Rectal smooth muscle tissue (tissue), 1 donor: Measurements from ENCODE around the gene PLEKHG3.

Experiments used
- H3K27ac ChIP-seq: one replicate; pipeline ENCODE4 v1.7.0; 2013; ENCODE audit warnings: low read depth, low read length, inconsistent platforms
- H3K27me3 ChIP-seq: one replicate; pipeline ENCODE4 v1.7.0; 2013; ENCODE audit warnings: low read length; ENCODE audit not compliant: control insufficient read depth, insufficient read depth
- H3K36me3 ChIP-seq: one replicate; pipeline ENCODE4 v1.7.0; 2013; ENCODE audit warnings: low read length; ENCODE audit not compliant: control insufficient read depth, insufficient read depth
- H3K4me1 ChIP-seq: one replicate; pipeline ENCODE4 v1.7.0; 2013; ENCODE audit warnings: low read length; ENCODE audit not compliant: control insufficient read depth, insufficient read depth
- H3K4me3 ChIP-seq: one replicate; pipeline ENCODE4 v1.7.0; 2013; ENCODE audit warnings: low read length
- H3K9ac ChIP-seq: one replicate; pipeline ENCODE4 v1.7.0; 2013; ENCODE audit warnings: low read length

Gene PLEKHG3

GRCh38 chr14:64725879-64726584 lies 21.8 kb downstream of the PLEKHG3 start:
- Histone ChIP-seq H3K36me3 (peaks cover 25% of the 10 kb centered on the region), H3K27ac (no peak overlapping the region)

GRCh38 chr14:64726585-64726890 lies 22.3 kb downstream of the PLEKHG3 start:
- H3K9ac ChIP-seq, result no peak overlapping the region
- H3K4me3 ChIP-seq, result no peak overlapping the region
- H3K27ac ChIP-seq, result no peak overlapping the region
- peaks cover 25% of the 10 kb centered on the region for H3K4me1 ChIP-seq
- H3K36me3 ChIP-seq, result peaks cover 30% of the 10 kb centered on the region
- no peaks in the 10 kb centered on the region for H3K27me3 ChIP-seq

More at GRCh38 chr14:64725879-64726584, 21.8 kb downstream of the PLEKHG3 start:
- Histone ChIP-seq H3K9ac (no peak overlapping the region), H3K27me3 (no peaks in the 10 kb centered on the region), H3K4me1 (peaks cover 30% of the 10 kb centered on the region), H3K4me3 (no peak overlapping the region)

DNA sequence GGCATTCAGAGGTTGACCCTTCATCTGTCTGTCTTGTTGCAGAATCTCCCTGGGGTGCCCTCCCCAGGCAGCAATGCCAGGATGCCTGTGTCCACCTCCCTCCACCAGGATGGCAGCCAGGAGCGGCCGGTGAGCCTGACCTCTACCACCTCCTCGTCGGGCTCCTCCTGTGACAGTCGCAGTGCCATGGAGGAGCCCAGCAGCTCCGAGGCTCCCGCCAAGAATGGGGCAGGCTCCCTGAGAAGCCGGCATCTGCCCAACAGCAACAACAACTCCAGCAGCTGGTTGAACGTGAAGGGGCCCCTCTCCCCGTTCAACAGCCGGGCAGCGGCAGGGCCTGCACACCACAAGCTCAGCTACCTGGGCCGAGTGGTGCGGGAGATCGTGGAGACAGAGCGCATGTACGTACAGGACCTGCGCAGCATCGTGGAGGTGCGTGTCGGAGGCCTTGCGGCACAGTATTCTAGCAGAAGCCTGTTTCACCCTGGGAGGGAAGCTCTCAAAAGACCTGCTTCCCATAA lies 23.4 kb downstream of the PLEKHG3 start:
- Histone ChIP-seq H3K27ac (no peak overlapping the region), H3K4me3 (no peak overlapping the region), H3K27me3 (no peaks in the 10 kb centered on the region), H3K9ac (no peak overlapping the region), H3K4me1 (peaks cover 20% of the 10 kb centered on the region), H3K36me3 (peaks cover 39% of the 10 kb centered on the region)

DNA sequence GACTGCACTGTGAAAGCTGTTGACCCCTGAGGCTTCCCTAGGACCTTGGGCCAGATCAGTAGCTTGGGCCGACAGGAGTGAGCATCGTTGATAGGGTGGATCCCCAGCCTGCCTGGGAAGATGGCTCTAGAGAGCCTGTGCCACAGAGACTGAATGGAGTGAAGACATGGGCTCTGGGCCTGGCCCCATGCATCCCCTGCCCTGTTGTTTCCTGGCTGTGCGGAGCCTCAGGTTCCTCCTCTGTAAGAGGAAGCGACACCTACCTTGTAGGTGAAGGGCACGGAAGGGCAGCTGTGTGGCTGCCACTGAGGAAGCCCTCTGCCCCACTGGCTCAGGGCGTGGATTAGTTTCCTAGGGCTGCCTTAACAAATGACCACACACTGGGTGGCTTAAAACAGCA lies 23.9 kb downstream of the PLEKHG3 start:
- peaks cover 42% of the 10 kb centered on the region for H3K36me3 ChIP-seq

DNA sequence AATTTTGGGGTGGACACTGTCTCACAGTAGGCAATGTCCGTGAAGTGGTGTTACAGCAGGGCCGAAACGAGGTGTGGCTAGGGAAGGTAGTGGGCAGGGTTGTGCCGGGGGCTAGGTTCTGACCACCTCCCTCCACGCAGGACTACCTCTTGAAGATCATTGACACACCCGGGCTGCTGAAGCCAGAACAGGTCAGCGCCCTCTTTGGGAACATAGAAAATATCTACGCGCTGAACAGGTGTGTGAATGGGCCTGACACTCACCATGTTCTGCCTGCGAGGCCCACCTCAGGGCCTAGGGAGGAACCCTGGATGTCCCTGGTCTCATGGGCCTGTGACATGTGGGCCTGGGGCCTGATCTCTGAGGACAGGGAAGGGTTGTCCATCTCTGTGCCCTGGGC lies 24.6 kb downstream of the PLEKHG3 start:
- H3K4me1 ChIP-seq, result peaks cover 17% of the 10 kb centered on the region
- H3K27me3 ChIP-seq, result no peaks in the 10 kb centered on the region
- no peak overlapping the region for H3K9ac ChIP-seq
- H3K4me3 ChIP-seq, result no peak overlapping the region
- peaks cover 49% of the 10 kb centered on the region for H3K36me3 ChIP-seq
- H3K27ac ChIP-seq, result no peak overlapping the region

More for the DNA sequence above, 23.9 kb downstream of the PLEKHG3 start:
- H3K4me1 ChIP-seq, result peaks cover 20% of the 10 kb centered on the region
- H3K27ac ChIP-seq, result no peak overlapping the region
- H3K9ac ChIP-seq, result no peak overlapping the region
- no peaks in the 10 kb centered on the region for H3K27me3 ChIP-seq
- H3K4me3 ChIP-seq, result no peak overlapping the region

- Histone ChIP-seq H3K4me3 (no peak overlapping the region), H3K9ac (no peak overlapping the region), H3K36me3 (peaks cover 49% of the 10 kb centered on the region), H3K4me1 (peaks cover 11% of the 10 kb centered on the region), H3K27ac (no peak overlapping the region), H3K27me3 (no peaks in the 10 kb centered on the region)
Observed at GRCh38 chr14:64729386-64730060, 25.3 kb downstream of the PLEKHG3 start.

DNA sequence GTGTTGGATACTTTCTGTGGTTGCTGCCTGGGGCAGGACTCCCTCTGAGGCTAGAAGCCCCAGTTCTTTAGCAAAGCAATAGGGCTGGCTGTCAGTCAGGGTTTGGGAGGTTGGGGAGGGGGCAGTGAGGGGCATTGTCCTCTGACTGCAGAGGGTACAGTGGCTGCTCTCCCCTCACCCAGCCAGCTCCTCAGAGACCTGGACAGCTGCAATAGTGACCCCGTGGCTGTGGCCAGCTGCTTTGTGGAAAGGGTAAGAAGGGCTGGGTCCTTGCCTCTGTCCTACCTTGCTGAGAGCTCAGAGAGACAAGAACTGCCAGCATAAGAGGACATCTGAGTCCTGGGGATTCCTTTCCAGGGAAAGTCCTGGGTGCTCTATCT lies 25.8 kb downstream of the PLEKHG3 start:
- H3K27ac ChIP-seq, result no peak overlapping the region
- H3K27me3 ChIP-seq, result no peaks in the 10 kb centered on the region
- H3K4me1 ChIP-seq, result peaks cover 10% of the 10 kb centered on the region

GRCh38 chr14:64730681-64731080 lies 26.5 kb downstream of the PLEKHG3 start:
- Histone ChIP-seq H3K27me3 (no peaks in the 10 kb centered on the region), H3K36me3 (peaks cover 49% of the 10 kb centered on the region), H3K4me1 (peaks cover 6% of the 10 kb centered on the region), H3K9ac (no peak overlapping the region), H3K4me3 (no peak overlapping the region), H3K27ac (no peak overlapping the region)

More for the DNA sequence above, 25.8 kb downstream of the PLEKHG3 start:
- H3K4me3 ChIP-seq, result no peak overlapping the region
- H3K9ac ChIP-seq, result no peak overlapping the region
- peaks cover 49% of the 10 kb centered on the region for H3K36me3 ChIP-seq

GRCh38 chr14:64731141-64731581 lies 26.9 kb downstream of the PLEKHG3 start:
- H3K27ac ChIP-seq, result no peak overlapping the region
- H3K4me1 ChIP-seq, result peaks cover 6% of the 10 kb centered on the region
- no peaks in the 10 kb centered on the region for H3K27me3 ChIP-seq
- H3K4me3 ChIP-seq, result no peak overlapping the region
- peaks cover 53% of the 10 kb centered on the region for H3K36me3 ChIP-seq
- no peak overlapping the region for H3K9ac ChIP-seq

- H3K36me3 ChIP-seq, result peaks cover 53% of the 10 kb centered on the region
- H3K4me1 ChIP-seq, result no peaks in the 10 kb centered on the region
- no peak overlapping the region for H3K9ac ChIP-seq
- no peak overlapping the region for H3K4me3 ChIP-seq
- H3K27me3 ChIP-seq, result no peaks in the 10 kb centered on the region
- H3K27ac ChIP-seq, result no peak overlapping the region
Observed at GRCh38 chr14:64732066-64732465, 27.8 kb downstream of the PLEKHG3 start.

GRCh38 chr14:64732536-64733120 lies 28.4 kb downstream of the PLEKHG3 start:
- H3K36me3 ChIP-seq, result peaks cover 56% of the 10 kb centered on the region
- no peaks in the 10 kb centered on the region for H3K4me1 ChIP-seq
- H3K4me3 ChIP-seq, result no peak overlapping the region
- H3K27ac ChIP-seq, result no peak overlapping the region
- no peaks in the 10 kb centered on the region for H3K27me3 ChIP-seq
- no peak overlapping the region for H3K9ac ChIP-seq

DNA sequence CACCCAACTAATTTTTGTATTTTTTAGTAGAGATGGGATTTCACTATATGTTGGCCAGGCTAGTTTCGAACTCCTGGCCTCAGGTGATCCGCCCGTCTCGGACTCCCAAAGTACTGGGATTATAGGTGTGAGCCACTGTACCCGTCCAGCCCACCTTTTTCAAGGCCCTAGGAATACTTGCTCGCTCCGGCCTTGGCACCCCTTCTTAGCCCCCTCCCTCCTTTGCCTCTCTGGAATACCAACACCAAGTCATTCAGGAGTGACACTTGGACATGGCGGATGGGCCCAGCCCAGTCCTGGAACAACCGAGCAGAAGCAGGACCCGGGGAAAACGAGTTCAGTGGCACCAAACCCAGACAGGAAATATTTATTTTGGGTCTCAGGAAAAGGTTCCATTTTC lies 29.1 kb downstream of the PLEKHG3 start:
- Histone ChIP-seq H3K27ac (no peak overlapping the region), H3K9ac (no peak overlapping the region), H3K27me3 (no peaks in the 10 kb centered on the region), H3K36me3 (peaks cover 49% of the 10 kb centered on the region), H3K4me3 (no peak overlapping the region), H3K4me1 (no peaks in the 10 kb centered on the region)
